ENCODE results near the gene KRT37.
A peak's percentile ranks its signal among the peaks of the same experiment; 100 is the strongest.
"Not testable (repeated sequence)": the region's sequence is repeated elsewhere in the genome, so short reads cannot be mapped to it uniquely, and the experiment has no call there.

KRT37 gene

DNA sequence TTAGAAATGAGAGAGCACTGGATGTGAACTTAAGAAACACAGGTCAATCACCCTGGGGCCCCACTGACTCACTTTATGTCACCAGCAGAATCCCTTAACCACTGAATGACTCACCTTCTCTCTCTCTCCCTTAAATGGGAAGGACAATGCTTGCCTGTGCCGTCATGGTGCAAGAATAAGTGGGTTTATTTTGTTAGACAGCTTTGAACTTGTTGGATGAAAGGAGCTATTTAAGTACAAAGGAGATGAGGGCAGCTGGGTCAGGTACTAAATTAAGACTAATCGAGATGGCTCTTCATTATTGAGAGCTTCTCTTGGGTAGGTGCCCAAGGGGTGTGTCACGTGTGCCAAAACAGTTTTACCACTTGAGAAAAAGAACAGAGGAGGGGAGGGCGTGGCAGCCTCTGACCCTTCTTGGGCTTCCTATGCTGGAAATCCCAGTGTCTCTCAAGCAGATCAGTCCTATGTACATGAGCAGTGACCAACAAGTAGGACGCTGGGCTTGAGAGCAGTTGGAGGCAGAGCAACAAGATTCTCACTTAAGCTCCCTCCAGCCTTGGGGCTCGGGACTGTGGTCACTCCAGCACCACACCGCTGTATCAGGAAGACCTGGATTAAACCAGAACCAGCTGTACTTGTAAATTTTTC, 20.2 kb downstream of the KRT37 start:
- DNase-seq (ENCODE audit: low read depth in 2 of 2): peak; percentile 9 to 43

DNA sequence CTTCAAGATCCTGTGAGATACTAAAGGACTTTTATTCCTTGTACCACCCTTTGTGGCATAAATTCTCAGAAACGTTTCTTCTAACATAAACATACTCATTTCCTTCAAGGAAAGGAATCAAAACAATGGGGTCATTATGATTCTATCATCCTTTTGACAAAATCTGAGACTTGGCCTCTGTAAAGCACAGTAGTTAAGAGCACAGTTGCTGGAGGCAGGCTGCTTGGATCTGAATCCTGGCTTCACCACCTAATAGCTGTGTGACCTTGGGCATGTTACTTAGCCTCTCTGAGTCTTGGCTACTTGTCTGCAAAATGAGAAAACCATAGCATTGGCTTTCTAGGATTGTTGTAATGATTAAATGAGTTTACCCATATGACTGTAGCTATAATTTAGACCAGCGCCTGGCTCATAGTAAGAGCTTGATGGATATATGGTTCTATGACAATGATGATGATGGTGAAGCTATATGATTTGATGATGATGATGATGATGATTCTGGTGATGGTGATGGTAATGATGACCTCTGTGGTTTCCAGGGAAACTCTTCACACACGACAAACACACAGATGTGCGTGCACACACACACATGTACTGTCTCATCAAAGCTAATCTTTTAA, 20.9 kb downstream of the KRT37 start:
- DNase-seq (ENCODE audit: low read depth in 2 of 2): no peak

DNA sequence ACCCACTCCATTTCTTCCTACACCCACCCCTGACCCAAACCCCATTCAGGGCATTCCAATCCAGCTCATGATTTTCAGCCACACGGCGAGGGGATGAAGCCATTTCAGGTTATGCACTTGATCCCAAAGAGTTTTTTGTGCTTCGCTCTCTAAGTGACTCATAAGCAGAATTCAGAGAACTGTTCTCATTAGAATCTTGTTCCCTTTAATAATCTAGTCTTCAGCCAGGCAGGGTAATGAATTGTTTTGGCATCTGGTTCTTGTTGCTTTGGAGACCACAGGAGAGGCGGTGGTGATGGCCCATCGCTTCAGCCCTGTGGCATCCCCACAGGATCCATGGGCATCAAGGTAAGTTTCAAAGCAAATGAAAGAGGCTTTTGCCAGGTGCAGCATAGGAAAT, 22.2 kb downstream of the KRT37 start:
- DNase-seq (ENCODE audit: low read depth in 2 of 2): no peak

DNA sequence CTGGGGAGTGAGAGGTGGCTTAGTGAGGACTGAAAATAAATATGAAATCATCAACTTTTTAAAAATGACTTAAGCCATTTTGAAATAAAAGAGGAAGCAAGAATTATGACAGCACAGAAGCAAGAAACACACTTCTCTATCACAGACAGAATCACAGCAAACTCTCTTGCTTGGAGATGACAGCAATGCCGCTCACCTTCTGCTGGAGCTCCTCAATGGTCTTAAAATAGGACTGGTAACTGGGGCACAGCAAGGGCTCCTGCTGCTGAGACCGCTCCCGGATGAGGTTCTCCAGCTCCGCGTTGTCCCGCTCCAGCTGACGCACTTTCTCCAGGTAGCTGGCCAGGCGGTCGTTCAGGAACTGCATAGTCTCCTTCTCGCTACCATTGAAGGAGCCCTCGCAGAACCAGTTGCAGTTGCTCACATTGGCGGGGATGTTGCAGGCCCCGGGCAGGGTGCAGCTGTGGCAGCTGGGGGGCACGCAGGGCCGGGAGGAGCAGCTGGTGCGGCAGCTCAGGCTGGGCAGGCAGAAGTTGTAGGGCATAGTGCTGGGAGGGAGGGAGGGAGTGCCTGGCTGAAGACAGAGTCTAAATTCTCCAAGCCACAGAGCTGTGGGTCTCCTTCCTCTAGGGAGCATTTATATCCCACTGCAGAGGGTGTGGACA, 27.3 kb downstream of the KRT37 start, which contains the start of gene KRT31:
Gene KRT31 (minus strand): TSS at position 613 of the 665 bp plus-strand sequence. CDS start 69 bp downstream, at position 544.
- no peak for DNase-seq (ENCODE audit: low read depth in 2 of 2)

DNA sequence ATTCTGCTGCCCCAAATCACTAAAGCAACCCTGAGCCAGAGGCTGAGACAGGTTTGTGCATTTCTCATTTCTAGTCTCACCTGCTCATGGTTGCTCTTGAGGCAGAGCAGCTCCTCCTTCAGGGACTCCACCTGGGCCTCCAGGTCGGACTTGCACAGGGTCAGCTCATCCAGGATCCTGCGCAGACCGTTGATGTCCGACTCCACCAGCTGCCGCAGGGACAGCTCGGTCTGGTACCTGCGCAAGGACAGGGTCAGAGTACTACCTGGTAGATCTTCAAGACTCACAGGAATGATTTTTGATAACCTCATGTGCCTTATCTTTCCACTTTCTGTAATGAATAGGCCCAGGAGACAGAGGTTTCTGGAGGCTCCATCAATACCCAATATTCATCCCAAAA, 28.0 kb downstream of the KRT37 start:
- no peak for DNase-seq (ENCODE audit: low read depth in 2 of 2)

DNA sequence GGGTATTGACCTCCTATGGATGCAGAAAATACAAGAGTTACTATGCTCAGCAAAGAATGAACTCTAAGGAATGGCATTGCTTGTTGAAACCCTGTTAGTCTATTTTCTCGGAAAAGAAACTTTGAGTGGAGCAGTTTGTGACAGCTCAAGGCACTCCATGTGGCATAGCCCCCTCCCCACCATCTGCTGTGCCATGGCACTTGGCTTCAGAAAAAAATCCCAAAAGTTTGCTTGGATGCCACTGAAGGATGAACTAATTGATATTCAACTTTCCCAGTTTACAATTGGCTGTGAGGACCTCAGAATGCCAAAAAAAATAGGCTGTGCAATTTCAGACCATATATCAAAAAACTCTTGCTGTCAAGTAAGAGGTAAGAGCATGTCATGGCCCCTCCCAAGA, 28.8 kb downstream of the KRT37 start:
- no peak for DNase-seq (ENCODE audit: low read depth in 2 of 2)

DNA sequence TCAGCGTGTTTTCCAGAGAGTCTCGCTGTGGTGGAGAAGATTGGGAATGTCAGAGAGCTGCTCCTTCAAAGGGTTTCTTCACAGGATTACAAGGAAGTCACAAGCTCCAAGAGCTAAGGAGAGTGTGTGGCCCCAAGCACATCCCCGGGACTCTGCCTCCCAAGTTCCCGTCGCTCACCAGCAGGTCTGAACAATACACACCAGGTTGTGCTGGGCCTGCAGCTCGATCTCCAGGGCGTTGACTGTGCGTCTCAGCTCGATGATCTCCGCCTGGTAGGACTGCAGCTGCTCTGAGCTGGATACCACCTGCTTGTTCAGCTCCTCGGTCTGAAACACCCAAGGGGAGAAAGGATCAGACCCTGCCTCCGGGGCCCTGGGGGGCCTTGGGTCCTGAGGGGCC, 29.3 kb downstream of the KRT37 start:
- not testable (repeated sequence) for DNase-seq (ENCODE audit: low read depth in 2 of 2)

DNA sequence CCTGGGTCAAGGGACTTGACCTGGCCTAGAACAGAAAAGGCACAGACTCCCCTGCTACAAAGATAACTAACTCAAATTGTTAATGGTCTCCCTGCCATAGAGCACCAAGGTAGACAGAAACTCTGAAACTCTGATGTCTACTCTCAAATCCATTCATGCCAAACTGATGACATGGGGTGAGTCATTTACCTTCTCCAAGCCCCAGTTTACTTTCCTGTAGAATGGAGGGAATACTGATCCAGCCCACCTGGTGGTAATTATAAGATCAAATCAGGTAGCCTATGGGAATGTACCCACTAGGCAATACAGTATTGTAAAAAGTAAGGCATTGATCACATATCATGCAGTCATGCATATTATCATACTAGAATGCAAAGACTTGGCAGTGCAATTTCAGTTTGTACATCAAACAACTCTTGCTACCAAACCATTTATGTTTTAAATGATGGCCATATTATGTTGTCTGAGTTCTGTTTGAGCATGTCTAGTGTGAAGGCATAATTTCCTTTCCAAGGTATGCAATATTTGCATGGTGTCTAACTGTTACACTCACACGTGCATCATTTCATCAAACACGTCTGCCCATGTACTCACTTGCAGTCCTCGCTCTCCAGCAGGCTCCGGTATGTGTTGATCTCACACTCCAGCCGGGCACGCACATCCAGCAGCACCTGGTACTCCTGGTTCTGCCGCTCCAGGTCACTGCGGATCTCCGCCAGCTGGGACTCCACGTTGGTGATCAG, 30.0 kb downstream of the KRT37 start:
- DNase-seq (ENCODE audit: low read depth in 2 of 2): no peak

DNA sequence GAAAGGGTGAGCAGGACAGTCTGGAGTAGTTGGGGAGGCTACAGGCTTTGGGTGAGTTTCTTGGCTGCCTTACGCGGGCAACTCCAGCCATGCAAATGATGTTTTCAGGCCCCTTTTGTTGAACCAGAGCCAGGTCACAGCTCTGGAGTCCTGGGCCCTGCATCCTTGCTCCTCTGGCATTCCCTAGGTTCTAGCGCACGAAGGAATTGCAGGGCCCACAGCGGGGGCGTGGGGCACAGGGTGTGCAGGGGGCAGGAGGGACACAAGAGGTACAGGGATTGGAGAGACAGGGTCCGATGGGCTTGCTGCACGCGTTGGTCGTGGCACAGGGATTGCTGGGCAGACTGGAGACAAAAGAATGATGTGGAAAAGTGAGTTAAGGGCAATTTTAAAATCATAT, 30.6 kb downstream of the KRT37 start:
- no peak for DNase-seq (ENCODE audit: low read depth in 2 of 2)

DNA sequence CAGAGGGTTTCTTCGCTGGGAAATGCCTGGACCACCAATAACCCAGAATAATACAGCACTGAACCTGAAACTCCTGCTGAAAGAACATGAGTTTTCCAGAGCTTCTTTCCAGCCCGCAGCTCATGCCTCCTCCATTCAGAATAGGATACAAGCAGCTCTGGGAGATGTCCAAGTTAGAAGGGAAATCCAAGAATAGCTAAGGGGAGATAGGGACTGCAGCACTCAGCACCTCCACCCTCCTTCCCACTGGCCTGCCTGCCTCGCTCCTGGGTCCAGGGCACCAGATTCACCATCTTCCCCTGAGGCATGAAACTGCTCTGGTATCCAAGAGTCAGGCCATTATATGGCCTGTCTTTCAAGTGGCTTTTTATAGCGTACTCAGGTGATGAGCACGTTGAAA, 31.1 kb downstream of the KRT37 start:
- no peak for DNase-seq (ENCODE audit: low read depth in 2 of 2)

DNA sequence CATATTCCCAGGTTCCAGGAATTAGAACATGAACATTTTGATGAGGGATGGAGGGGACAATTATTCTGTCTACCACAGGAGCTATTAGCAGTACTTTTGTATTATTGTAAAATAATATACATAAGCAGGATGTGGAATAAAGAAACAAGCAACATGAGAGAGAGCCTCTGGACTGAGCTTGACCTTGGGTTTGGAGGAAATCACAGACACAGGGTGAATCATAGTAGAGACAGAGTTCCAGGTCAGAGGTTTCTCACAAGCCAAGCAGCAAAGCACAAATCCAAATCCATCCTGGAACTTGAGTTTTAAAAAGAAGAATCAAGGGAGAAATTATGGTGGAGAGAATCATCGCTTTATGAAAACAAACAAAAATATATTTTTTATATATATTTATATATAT, 32.1 kb downstream of the KRT37 start:
- DNase-seq (ENCODE audit: low read depth in 2 of 2): no peak

DNA sequence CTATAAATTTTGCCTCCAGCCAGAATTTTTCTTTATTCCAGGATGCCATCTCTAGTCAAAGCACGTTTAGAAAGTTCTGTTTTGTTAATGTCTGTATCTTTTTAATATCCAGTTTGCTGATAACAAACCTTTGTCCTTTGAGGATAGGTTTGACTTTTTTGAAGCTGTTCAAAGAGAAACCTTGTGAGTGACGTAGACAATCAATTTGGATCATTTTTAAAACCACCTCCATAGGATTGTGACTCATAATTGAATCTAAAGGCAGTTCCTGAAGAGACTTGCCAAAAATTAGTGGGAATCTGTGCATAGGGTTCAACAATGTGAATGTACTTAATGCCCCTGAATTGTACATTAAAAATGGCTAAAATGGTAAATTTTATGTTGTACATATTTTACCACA, 32.9 kb downstream of the KRT37 start:
- DNase-seq (ENCODE audit: low read depth in 2 of 2): no peak

DNA sequence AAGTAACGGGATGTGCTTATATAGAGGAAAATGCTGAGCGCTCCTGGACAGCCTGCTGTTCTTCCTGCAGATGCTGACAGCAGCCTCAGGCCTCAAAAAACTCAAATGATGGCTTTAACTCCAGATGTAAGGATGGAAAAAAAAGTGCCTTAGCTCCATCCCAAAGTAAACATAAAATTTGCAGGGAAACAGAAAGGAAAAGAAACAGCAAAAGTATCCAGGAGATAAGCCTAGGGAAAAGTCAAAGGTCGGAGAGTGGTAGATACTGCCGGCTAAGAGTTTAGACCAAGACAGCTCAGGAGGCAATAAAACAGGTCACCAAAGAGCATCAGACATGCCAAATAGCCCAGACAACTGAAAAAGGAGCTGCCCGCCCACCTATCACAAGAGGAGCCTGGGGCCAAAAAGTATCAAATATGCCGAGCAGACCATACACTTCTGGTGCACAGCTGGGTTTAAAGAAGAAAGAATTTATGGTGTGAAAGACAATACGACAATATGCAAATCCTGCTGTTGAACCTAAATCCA, 33.9 kb downstream of the KRT37 start:
- no peak for DNase-seq (ENCODE audit: low read depth in 2 of 2)

DNA sequence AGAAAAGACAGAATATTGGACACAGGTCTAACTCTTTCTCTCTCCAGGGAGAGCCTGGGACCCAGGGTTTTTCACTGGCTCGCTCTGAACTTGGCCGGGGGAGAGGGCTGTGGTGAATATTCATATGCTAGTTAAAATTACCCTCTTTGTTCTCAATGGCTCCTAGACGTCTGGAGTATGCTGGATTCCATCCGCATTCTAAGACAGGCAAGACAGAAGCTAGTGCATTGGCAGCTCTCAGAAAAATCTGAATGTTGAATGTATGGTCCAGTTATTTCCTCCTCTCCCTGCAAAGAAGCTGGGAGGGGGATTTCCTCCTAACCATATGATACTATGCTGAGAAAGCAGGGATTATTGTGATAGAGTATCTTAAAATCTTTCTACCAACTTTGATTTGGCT, 36.7 kb downstream of the KRT37 start:
- DNase-seq (ENCODE audit: low read depth in 2 of 2): no peak

DNA sequence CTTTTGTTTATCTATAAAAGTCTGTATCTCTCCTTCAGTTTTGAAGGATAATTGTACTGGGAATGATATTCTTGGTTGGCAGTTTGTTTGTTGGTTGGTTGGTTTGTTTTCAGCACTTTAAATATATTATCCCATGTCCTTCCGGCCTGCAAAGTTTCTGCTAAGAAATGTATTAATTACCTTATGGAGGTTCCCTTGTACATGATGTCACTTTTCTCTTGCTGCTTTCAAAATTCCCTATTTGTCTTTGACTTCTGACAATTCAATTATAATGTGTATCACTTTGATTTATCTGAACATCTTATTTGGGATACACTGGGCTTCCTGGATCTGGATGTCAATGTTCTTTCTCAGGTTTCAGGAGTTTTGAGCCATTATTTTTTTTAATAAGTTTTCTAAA, 38.2 kb downstream of the KRT37 start:
- no peak for DNase-seq (ENCODE audit: low read depth in 2 of 2)

DNA sequence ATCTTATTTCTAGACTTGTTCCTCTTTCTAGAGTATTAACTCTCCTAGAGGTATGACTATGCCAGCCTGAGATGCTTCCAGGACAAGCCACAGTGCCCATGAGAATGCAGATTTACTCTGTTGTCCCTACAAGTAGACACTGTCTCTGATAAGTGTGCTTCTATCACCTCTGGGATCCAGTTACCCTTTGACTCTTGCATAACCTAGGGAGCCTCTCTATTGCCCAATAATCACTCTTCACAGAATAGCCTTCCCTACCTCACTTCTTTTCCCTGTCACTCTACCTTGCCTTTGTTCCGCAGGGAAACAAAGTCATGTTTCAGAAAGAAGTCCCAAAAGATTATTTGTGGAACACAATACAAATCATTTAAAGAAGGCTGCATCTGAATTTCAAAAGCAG, 40.7 kb downstream of the KRT37 start:
- no peak for DNase-seq (ENCODE audit: low read depth in 2 of 2)

DNA sequence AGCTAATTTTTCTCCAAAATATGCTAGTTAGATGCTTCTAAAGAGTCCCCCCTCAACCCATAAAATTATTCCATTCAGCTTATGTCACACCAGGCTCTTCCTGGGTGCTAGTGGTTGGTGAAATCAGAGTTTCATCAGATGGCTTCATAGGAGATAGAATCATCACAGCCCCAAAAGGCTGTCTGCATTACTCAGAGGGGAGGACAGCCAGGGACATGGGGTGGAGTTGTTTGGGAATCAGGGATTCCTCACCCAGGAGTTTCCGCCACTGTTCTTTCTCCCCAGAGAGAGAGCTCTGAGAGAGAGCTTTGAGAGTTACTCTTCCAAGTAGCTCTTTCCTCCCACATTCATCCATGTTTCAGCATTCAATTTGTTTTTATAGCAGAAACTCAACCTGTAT, 42.0 kb downstream of the KRT37 start:
- no peak for DNase-seq (ENCODE audit: low read depth in 2 of 2)

DNA sequence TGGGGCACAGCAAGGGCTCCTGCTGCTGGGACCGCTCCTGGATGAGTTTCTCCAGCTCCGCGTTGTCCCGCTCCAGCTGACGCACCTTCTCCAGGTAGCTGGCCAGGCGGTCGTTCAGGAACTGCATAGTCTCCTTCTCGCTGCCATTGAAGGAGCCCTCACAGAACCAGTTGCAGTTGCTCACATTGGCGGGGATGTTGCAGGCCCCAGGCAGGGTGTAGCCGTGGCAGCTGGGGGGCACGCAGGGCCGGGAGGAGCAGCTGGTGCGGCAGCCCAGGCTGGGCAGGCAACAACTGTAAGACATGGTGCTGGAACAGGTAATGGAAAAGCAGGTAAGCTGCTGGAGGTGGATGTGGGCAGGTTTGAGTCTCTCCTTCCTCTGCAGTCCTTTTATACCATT, 42.4 kb downstream of the KRT37 start, which contains the start of gene KRT34:
Gene KRT34 (minus strand): TSS at position 364 of the 400 bp plus-strand sequence. CDS start 60 bp downstream, at position 304.
- not testable (repeated sequence) for DNase-seq (ENCODE audit: low read depth in 2 of 2)

DNA sequence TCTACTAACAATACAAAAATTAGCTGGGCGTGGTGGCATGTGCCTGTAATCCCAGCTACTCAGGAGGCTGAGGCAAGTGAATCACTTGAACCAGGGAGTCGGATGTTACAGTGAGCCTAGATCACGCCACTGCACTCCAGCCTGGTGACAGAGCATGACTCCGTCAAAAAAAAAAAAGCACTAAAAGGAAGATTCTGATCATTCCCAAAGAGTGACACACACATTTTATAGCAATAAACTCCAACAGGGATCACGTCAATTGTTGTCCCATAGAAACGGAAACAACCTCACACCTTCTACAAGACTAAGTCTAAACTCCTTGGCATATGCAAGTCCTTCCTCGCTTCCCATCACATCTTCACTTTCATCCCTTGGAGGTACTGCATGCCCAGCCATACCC, 44.3 kb downstream of the KRT37 start:
- DNase-seq (ENCODE audit: low read depth in 2 of 2): not testable (repeated sequence)

DNA sequence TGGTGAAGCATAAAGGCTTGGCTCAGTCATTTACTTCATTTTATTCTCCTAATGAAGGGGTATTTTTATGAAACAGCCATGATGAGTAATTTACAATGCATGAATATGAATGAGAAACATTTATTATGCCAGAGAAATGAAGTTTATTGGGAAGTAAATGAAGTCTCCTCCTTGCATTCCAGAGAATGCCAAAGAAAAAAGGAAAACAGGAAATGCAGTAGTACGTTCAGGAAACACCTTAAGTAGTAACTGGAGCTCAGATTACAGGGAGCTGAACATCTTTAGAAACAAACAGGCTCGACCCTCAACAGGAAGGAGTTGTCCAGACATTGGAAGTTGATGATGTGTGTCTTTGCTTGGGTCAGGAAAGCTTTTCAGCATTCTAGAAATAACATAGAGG, 46.8 kb downstream of the KRT37 start:
- DNase-seq (ENCODE audit: low read depth in 2 of 2): no peak
